ENCODE data around the gene VPS37D. TPM values are rescaled to one million over a fixed set of nuclear protein-coding genes. Genes with fewer than 3 reads are reported as not detected.
A peak's percentile ranks its signal among the peaks of the same experiment; 100 is the strongest.
"Not testable (repeated sequence)": the region's sequence is repeated elsewhere in the genome, so short reads cannot be mapped to it uniquely, and the experiment has no call there.

The VPS37D gene
- total RNA-seq, 2 donors from 2014 or later = 0.62 to 2.0 TPM

GRCh38 chr7:73652541-73652949, 15.1 kb upstream of the VPS37D start:
- H3K4me3 ChIP-seq = no peak overlapping the region
- no peaks in the 10 kb centered on the region for H3K36me3 ChIP-seq
- H3K27me3 ChIP-seq = peaks cover 3% of the 10 kb centered on the region
- no peak for TF ChIP-seq CTCF (IDR thresholded peaks at IDR 0.05)
- no peak for DNase-seq
- H3K27ac ChIP-seq = no peak overlapping the region
- H3K9me3 ChIP-seq = no peaks in the 10 kb centered on the region
- H3K4me1 ChIP-seq = no peaks in the 10 kb centered on the region
- H3K9ac ChIP-seq (ENCODE audit: low read depth in 2 of 2, low read length in 2 of 2) = peak overlapping the region in 1 of 2 donors; percentile 12
- intact Hi-C loops (cut with DNase I) = no loop called here

GRCh38 chr7:73655309-73655708, 12.3 kb upstream of the VPS37D start:
- H3K9ac ChIP-seq (ENCODE audit: low read depth in 2 of 2, low read length in 2 of 2); H3K36me3 ChIP-seq; H3K9me3 ChIP-seq; H3K4me1 ChIP-seq; DNase-seq; H3K27ac ChIP-seq; intact Hi-C loops (cut with DNase I); H3K4me3 ChIP-seq; H3K27me3 ChIP-seq: not testable (repeated sequence)

- H3K36me3 ChIP-seq = no peaks in the 10 kb centered on the region
- intact Hi-C loops (cut with DNase I) = no loop called here
- no peak overlapping the region for H3K4me3 ChIP-seq
- H3K9ac ChIP-seq (ENCODE audit: low read depth in 2 of 2, low read length in 2 of 2) = no peak overlapping the region
- H3K9me3 ChIP-seq = no peaks in the 10 kb centered on the region
- H3K27me3 ChIP-seq = no peaks in the 10 kb centered on the region
- H3K4me1 ChIP-seq = no peaks in the 10 kb centered on the region
- H3K27ac ChIP-seq = no peak overlapping the region
- TF ChIP-seq CTCF (IDR thresholded peaks at IDR 0.05) = no peak
- no peak for DNase-seq
These were observed 7.6 kb upstream of the VPS37D start for GRCh38 chr7:73659983-73660382.

- DNase-seq; intact Hi-C loops (cut with DNase I); H3K27ac ChIP-seq; H3K27me3 ChIP-seq; H3K9ac ChIP-seq (ENCODE audit: low read depth in 2 of 2, low read length in 2 of 2); H3K4me3 ChIP-seq; H3K36me3 ChIP-seq; H3K9me3 ChIP-seq; H3K4me1 ChIP-seq: not testable (repeated sequence)
These were observed 7.0 kb upstream of the VPS37D start for GRCh38 chr7:73660594-73660993.

GRCh38 chr7:73663033-73663432, 4.6 kb upstream of the VPS37D start:
- Histone ChIP-seq H3K36me3 (no peaks in the 10 kb centered on the region), H3K27me3 (no peaks in the 10 kb centered on the region), H3K27ac (no peak overlapping the region), H3K9me3 (no peaks in the 10 kb centered on the region), H3K4me1 (no peaks in the 10 kb centered on the region), H3K4me3 (no peak overlapping the region), H3K9ac (ENCODE audit: low read depth in 2 of 2, low read length in 2 of 2) (no peak overlapping the region)
- intact Hi-C loops (cut with DNase I) = no loop called here
- TF ChIP-seq CTCF (IDR thresholded peaks at IDR 0.05) = no peak
- no peak for DNase-seq

GRCh38 chr7:73668103-73668885, 663 bp downstream of the VPS37D start:
- H3K4me1 ChIP-seq = no peaks in the 10 kb centered on the region
- TF ChIP-seq CTCF (IDR thresholded peaks at IDR 0.05) = no peak
- H3K27ac ChIP-seq = no peak overlapping the region
- H3K36me3 ChIP-seq = no peaks in the 10 kb centered on the region
- no peaks in the 10 kb centered on the region for H3K27me3 ChIP-seq
- no peak for DNase-seq
- intact Hi-C loops (cut with DNase I) = loop anchor here (5.0 kb wide), 1 partner anchor 44 kb away; no protein-coding TSS in a partner anchor
- H3K9me3 ChIP-seq = no peaks in the 10 kb centered on the region
- peak overlapping the region; percentile 31 for H3K4me3 ChIP-seq
- H3K9ac ChIP-seq (ENCODE audit: low read depth in 2 of 2, low read length in 2 of 2) = peak overlapping the region; percentile 28 to 35

Data from colonic mucosa (tissue), 4 donors.